ENCODE results near the gene HEG1.

HEG1 gene

GRCh38 chr3:125077864-125078263 is 22.1 kb upstream of the HEG1 start (continued):
- TF ChIP-seq ZNF70 (CRISPR knock-in tag; IDR thresholded peaks at IDR 0.05) (no peak), ISL1 (CRISPR knock-in tag; IDR thresholded peaks at IDR 0.05) (no peak), OSR1 (CRISPR knock-in tag; IDR thresholded peaks at IDR 0.05) (no peak), POU6F1 (CRISPR knock-in tag; IDR thresholded peaks at IDR 0.05; ENCODE audit: borderline replicate concordance, low read depth) (no peak), ZNF565 (CRISPR knock-in tag; conservative IDR thresholded peaks at IDR 0.05; ENCODE audit: low read depth) (no peak), CSRNP3 (CRISPR knock-in tag; IDR thresholded peaks at IDR 0.05) (no peak)

- ATAC-seq: no peak
- TF ChIP-seq RARB (CRISPR knock-in tag; IDR thresholded peaks at IDR 0.05) (no peak), GLIS3 (CRISPR knock-in tag; IDR thresholded peaks at IDR 0.05) (no peak), SNAI2 (CRISPR knock-in tag; IDR thresholded peaks at IDR 0.05) (no peak), OSR1 (CRISPR knock-in tag; IDR thresholded peaks at IDR 0.05) (no peak), TCF4 (CRISPR knock-in tag; IDR thresholded peaks at IDR 0.05; ENCODE audit: borderline replicate concordance) (no peak), TSHZ2 (CRISPR knock-in tag; IDR thresholded peaks at IDR 0.05) (no peak), ARNTL (CRISPR knock-in tag; IDR thresholded peaks at IDR 0.05; ENCODE audit: borderline replicate concordance, low read depth) (no peak), ESRRG (CRISPR knock-in tag; IDR thresholded peaks at IDR 0.05) (no peak)
Observed at GRCh38 chr3:125076464-125076863, 20.7 kb upstream of the HEG1 start.

- peak; percentile 47; the same call in 2 of the 3 replicates for ATAC-seq
- TF ChIP-seq ARNTL (CRISPR knock-in tag; IDR thresholded peaks at IDR 0.05; ENCODE audit: borderline replicate concordance, low read depth) (no peak), PATZ1 (CRISPR knock-in tag; IDR thresholded peaks at IDR 0.05; ENCODE audit: borderline replicate concordance) (no peak), ISL1 (CRISPR knock-in tag; IDR thresholded peaks at IDR 0.05) (no peak), CREB5 (CRISPR knock-in tag; IDR thresholded peaks at IDR 0.05; ENCODE audit: low read depth) (no peak), CSDC2 (CRISPR knock-in tag; IDR thresholded peaks at IDR 0.05) (no peak), ESRRG (CRISPR knock-in tag; IDR thresholded peaks at IDR 0.05) (no peak), ZNF565 (CRISPR knock-in tag; conservative IDR thresholded peaks at IDR 0.05; ENCODE audit: low read depth) (no peak), SNAI2 (CRISPR knock-in tag; IDR thresholded peaks at IDR 0.05) (no peak), CSRNP3 (CRISPR knock-in tag; IDR thresholded peaks at IDR 0.05) (no peak), ZNF70 (CRISPR knock-in tag; IDR thresholded peaks at IDR 0.05) (no peak)
Observed at GRCh38 chr3:125075738-125076137, 19.9 kb upstream of the HEG1 start.

Data from SK-N-SH treated with all-trans-retinoic acid at 6 μM for 48 hours (cell line).